ENCODE data around the gene CERS6. TPM values are rescaled to one million over a fixed set of nuclear protein-coding genes. Genes with fewer than 3 reads are reported as not detected.

Gene CERS6
- total RNA-seq, 1 donor from 2014 or later: 27.7 TPM

DNA sequence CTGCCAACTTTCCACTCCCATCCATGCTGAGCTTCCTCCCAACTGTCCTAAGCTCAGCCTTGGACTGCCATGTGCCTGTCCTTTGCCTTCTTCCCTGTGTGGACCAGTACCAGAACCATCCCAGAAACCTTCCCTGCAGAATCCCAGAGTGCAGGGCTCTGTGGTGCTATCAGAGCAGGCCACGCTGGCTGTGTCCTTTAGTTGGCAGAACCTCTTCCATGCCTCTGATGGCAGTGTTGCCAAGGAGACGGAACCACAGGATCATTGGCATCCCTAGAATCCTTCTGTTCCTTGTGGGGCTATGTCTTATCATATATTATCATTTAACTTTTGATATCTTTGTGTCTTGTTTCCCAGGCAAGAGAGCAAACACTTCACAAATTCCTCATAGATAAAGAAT is 273.4 kb downstream of the CERS6 start:
- H3K27me3 ChIP-seq: no peaks in the 10 kb centered on the region
- intact Hi-C loops (cut with DNase I): no loop called here
- no peaks in the 10 kb centered on the region for H3K9me3 ChIP-seq
- H3K4me3 ChIP-seq: no peak overlapping the region
- TF ChIP-seq CTCF (IDR thresholded peaks at IDR 0.05) (no peak), POLR2A (IDR thresholded peaks at IDR 0.05) (no peak), POLR2AphosphoS5 (IDR thresholded peaks at IDR 0.05; ENCODE audit: insufficient read depth in 1 of 2, low read depth in 1 of 2) (no peak)
- no peaks in the 10 kb centered on the region for H3K36me3 ChIP-seq
- no peaks in the 10 kb centered on the region for H3K4me1 ChIP-seq
- DNase-seq (ENCODE audit: extremely low spot score in 2 of 2): no peak
- no peak overlapping the region for H3K27ac ChIP-seq

GRCh38 chr2:168730344-168730743 is 274.3 kb downstream of the CERS6 start:
- Histone ChIP-seq H3K36me3 (no peaks in the 10 kb centered on the region), H3K4me1 (no peaks in the 10 kb centered on the region), H3K27me3 (no peaks in the 10 kb centered on the region), H3K9me3 (no peaks in the 10 kb centered on the region), H3K4me3 (no peak overlapping the region), H3K27ac (no peak overlapping the region)
- TF ChIP-seq POLR2A (IDR thresholded peaks at IDR 0.05): no peak
- no peak for TF ChIP-seq POLR2AphosphoS5 (IDR thresholded peaks at IDR 0.05; ENCODE audit: insufficient read depth in 1 of 2, low read depth in 1 of 2)
- no peak for TF ChIP-seq CTCF (IDR thresholded peaks at IDR 0.05)
- intact Hi-C loops (cut with DNase I): no loop called here
- DNase-seq (ENCODE audit: extremely low spot score in 2 of 2): no peak

- TF ChIP-seq POLR2A (IDR thresholded peaks at IDR 0.05): no peak
- TF ChIP-seq POLR2AphosphoS5 (IDR thresholded peaks at IDR 0.05; ENCODE audit: insufficient read depth in 1 of 2, low read depth in 1 of 2): no peak
- no peak for TF ChIP-seq CTCF (IDR thresholded peaks at IDR 0.05)
Measured at GRCh38 chr2:168731002-168731401, 274.9 kb downstream of the CERS6 start.

DNA sequence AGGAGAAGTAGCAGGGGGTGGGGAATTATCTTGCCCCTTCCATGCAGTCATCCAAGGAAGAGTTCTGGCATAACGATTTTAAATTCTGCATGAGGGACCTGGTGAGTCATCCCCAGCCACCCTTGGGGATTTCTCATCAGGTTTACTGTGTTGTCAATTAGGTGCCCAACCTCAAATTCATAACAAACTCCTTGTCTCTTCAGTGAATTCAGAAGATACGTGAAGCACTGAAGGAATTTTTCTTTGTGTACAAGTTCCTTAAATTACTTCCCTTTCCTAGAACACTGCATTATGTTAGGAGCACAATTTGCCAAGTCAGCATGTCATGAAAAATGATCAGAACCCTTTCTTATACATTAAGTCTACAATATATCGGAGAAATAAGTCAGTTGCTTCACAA is 275.5 kb downstream of the CERS6 start:
- intact Hi-C loops (cut with DNase I): no loop called here
- no peak for DNase-seq (ENCODE audit: extremely low spot score in 2 of 2)
- Histone ChIP-seq H3K27ac (no peak overlapping the region), H3K36me3 (no peaks in the 10 kb centered on the region), H3K9me3 (no peaks in the 10 kb centered on the region), H3K4me3 (no peak overlapping the region), H3K4me1 (no peaks in the 10 kb centered on the region), H3K27me3 (no peaks in the 10 kb centered on the region)
- no peak for TF ChIP-seq POLR2A (IDR thresholded peaks at IDR 0.05)
- TF ChIP-seq CTCF (IDR thresholded peaks at IDR 0.05): no peak
- TF ChIP-seq POLR2AphosphoS5 (IDR thresholded peaks at IDR 0.05; ENCODE audit: insufficient read depth in 1 of 2, low read depth in 1 of 2): no peak

More at GRCh38 chr2:168731002-168731401, 274.9 kb downstream of the CERS6 start:
- intact Hi-C loops (cut with DNase I): no loop called here
- H3K4me1 ChIP-seq: no peaks in the 10 kb centered on the region
- H3K27ac ChIP-seq: no peak overlapping the region
- no peak for DNase-seq (ENCODE audit: extremely low spot score in 2 of 2)
- H3K27me3 ChIP-seq: no peaks in the 10 kb centered on the region
- no peak overlapping the region for H3K4me3 ChIP-seq
- no peaks in the 10 kb centered on the region for H3K36me3 ChIP-seq
- no peaks in the 10 kb centered on the region for H3K9me3 ChIP-seq

GRCh38 chr2:168732100-168732499 is 276.0 kb downstream of the CERS6 start:
- H3K27me3 ChIP-seq: no peaks in the 10 kb centered on the region
- TF ChIP-seq POLR2A (IDR thresholded peaks at IDR 0.05) (no peak), CTCF (IDR thresholded peaks at IDR 0.05) (no peak)
- no peaks in the 10 kb centered on the region for H3K36me3 ChIP-seq

More at GRCh38 chr2:168732100-168732499, 276.0 kb downstream of the CERS6 start:
- H3K9me3 ChIP-seq: no peaks in the 10 kb centered on the region
- no peak for DNase-seq (ENCODE audit: extremely low spot score in 2 of 2)
- intact Hi-C loops (cut with DNase I): no loop called here
- no peaks in the 10 kb centered on the region for H3K4me1 ChIP-seq
- no peak overlapping the region for H3K4me3 ChIP-seq
- H3K27ac ChIP-seq: no peak overlapping the region
